Esophagus mucosa (tissue), 1 donor: ENCODE measurements around the gene OR1I1. TPM values are rescaled to one million over a fixed set of nuclear protein-coding genes. Genes with fewer than 3 reads are reported as not detected.

Experiments
- ATAC-seq: fragments of 200-7000 bp; cut with Tn5 transposase; one replicate; pipeline ENCODE4 v1.9.1; 2020
- total RNA-seq: library from RNA; stranded (reverse); gene quantifications from one replicate; pipeline ENCODE4 v1.2.4, GENCODE V29; 2023
- donor health status: DM: yes; HTN: yes; CAD: no.

The OR1I1 gene
- total RNA-seq, 1 donor from 2014 or later = not detected

DNA sequence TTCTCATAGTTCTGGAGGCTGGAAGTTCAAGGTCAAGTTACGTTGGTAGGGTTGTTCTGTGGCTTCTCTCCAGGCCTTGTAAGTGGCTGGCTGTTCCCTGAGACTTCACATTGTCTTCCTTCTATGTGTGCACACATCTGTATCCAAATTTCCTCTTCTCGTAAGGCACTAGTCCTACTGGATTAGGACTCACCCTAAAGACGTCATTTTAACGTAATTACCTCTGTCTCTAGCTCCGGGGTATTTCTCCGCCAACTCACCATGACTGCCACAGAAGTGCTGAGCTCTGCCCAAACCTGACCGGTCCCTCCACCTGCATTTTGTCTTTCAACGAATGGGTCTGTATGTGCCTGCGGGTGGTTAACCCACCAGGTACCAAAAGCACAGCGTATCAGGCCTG, 16.4 kb downstream of the OR1I1 start:
- ATAC-seq = peak; percentile 93

DNA sequence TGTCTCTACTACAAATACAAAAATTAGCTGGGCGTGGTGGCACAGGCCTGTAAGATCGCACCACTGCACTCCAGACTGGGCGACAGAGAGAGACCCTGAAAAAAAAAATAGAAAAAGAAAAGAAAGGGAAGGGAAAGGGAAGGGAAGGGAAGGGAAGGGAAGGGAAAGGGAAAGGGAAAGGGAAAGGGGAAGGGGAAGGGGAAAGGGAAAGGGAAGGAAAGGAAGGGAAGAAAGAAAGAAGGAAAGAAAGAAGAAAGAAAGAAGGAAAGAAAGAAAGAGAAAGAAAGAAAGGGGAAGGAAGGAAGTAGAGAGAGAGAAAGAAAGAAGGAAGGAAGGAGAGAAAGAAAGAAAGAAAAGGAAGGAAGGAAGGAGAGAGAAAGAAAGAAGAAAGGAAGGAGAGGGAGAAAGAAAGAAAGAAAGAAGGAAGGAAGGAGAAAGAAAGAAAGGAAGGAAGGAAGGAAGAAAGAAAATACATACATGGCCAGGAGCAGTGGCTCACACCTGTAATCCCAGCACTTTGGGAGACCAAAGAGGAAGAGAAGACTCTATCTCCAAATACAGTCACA, 17.1 kb downstream of the OR1I1 start:
- ATAC-seq = no peak

- peak; percentile 28 for ATAC-seq
These were observed 19.6 kb downstream of the OR1I1 start for GRCh38 chr19:15101479-15102082.

DNA sequence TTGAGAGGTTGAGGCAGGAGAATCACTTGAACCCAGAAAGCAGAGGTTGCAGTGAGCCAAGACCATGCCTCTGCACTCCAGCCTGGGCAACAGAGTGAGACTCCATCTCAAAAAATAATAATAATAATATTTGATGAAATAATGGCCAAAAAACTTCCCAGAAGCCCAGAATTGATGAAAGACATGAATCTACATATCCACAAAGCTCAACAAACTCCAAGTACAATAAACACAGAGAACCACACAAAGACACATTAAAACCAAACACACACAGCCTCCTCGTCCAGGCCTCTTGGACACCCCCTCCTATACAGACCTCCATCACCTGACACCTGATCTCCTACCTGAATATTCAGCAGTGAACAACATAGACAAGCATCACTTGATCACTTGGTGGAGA, 22.0 kb downstream of the OR1I1 start:
- no peak for ATAC-seq

GRCh38 chr19:15104411-15104810, 22.4 kb downstream of the OR1I1 start:
- no peak for ATAC-seq

DNA sequence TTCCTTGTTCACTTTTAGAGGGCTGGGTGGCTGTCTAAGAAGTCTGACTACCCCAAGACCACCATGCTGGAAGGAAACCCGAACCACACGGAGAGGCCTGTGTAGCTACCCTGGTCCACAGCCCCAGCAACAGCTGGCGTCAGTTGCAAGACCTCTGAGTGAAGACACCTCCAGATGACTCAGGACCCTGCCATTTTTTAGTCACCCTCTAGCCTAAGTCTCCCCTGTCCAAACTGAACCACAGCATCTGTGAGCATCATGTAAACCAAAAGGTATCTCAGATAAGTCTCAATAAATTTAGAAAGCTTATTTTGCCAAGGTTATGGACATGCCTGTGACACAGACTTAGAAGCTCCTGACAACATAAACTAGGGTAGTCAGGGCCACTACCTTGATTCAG, 23.0 kb downstream of the OR1I1 start:
- no peak for ATAC-seq

DNA sequence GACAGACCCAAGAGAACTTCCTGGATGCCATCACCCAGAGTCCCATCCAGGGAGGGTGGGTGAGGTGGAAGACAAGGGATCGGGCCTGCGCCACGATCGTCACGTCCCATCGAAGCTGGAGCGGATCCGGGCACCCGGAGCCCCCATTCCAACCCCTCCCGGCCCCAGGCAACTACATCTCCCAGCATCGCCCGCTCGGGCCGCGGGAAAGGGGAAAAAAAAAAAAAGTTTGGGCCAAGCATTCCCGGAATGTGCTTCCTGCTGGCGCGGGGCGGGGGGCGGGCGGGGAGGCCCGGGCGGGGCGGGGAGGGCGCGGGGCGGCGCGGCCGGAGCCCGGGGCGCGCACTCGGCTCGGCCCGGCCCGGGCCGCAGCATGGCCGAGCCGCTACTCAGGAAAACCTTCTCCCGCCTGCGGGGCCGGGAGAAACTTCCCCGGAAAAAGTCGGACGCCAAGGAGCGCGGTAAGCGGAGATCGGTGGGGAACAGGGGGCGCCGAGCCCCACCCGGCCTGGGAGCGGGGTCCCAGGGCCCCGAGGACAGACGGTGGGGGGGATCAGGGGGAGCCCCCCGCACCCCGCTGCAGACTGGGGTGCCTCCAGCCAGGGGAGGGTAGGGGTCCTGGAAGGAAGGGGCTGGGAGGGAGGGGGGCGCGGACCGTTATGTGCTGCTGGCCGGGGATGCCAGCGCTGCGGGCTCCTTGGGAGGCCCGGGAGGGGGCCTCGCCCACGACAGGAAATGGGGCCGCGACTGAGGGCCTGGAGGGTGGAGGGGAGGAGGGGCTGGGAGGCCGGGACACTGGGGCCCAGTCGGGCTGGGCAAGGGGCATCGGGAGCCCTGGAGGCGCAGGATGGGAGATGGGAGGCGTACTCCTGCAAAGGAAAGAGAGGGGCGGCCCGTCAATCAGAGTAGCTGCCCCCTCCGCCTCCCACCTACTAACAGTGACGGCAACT, 25.3 kb downstream of the OR1I1 start, which contains the start of gene SYDE1:
TSS of gene SYDE1 (plus strand) at position 341 of the 950 bp plus-strand sequence. CDS start at position 374, 33 bp downstream.
- no peak for ATAC-seq

DNA sequence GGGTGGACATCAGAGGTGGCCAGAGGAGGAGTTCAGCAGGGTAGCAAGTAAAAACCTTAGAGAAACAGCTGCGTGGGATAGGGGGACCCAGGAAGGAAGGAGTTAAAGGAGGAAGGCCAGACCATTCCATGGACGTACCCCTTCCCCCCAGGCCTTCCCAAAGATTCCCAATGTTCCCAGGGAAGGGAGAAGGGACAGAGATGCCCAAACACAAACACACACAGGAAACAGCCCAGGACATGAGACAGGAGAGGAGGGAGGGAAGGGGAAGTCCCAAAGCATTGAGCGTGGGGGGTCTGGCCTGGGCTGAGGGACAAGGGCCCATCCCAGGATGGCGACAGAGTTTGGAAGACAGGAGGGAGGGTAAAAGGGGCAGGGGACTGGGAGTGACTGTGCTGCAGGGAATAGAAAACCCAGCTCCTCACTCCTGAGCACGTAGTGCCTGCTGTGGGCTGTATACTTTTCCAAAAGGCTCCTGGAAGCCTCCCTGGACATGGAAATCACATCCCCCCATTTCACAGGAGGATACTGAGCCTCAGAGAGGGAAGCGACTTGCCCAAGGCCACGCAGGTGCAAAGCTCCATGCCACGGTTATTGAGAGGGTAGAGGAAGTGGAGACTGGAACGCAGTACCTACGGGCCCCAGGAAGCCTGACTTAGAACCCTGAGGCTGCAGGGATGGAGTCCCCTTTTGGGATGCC, 26.3 kb downstream of the OR1I1 start:
- ATAC-seq = no peak

DNA sequence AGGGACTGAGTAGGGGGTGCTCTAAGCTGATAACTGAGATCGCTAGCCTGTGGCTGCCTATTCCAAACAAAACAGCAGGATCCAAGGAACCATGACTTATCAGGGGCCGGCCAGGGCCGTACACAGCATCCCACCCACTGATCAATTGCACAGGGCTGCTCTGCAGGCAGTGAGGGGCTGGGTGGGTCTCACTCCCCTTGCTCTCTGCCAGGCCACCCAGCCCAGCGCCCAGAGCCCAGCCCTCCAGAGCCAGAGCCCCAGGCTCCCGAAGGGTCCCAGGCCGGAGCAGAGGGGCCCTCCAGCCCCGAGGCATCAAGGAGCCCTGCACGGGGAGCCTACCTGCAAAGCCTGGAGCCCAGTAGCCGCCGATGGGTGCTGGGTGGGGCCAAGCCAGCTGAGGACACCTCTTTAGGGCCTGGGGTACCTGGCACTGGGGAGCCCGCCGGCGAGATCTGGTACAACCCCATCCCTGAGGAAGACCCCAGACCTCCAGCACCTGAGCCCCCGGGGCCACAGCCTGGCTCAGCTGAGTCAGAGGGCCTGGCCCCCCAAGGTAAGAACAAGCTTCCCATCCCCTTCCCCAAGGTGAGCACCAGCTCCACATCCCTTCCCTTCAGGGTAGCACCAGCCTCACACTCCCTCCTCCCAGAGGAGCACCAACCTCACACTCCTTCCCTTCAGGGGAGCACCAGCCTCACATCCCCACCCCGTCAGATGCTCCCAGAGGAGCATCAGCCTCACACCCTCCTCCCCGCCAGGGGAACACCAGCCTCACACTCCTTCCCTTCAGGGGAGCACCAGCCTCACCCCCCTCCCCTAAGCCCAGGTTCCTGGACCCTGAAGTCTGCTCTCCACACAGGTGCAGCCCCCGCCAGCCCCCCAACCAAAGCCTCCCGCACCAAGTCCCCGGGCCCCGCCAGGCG, 27.1 kb downstream of the OR1I1 start:
- ATAC-seq = no peak

GRCh38 chr19:15109768-15110417, 27.9 kb downstream of the OR1I1 start:
- ATAC-seq = no peak

DNA sequence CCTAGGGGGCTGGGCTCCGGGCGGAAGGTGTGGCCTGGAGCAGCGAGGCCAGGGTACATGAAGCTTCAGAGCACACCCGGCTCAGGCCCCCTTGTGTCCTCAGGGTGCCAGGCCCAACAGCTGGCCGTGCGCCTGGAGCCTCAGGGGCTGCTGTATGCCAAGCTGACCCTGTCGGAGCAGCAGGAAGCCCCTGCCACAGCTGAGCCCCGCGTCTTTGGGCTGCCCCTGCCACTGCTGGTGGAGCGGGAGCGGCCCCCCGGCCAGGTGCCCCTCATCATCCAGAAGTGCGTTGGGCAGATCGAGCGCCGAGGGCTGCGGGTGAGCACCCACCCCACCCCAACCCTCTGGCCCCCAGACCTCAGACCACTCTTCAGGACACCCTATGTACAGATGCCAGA, 28.4 kb downstream of the OR1I1 start:
- no peak for ATAC-seq

- no peak for ATAC-seq
These were observed 29.7 kb downstream of the OR1I1 start for GRCh38 chr19:15111758-15112157.

GRCh38 chr19:15112385-15112784, 30.4 kb downstream of the OR1I1 start:
- peak; percentile 64 for ATAC-seq

GRCh38 chr19:15113245-15114152, 31.5 kb downstream of the OR1I1 start:
- no peak for ATAC-seq

GRCh38 chr19:15114153-15114540, 32.1 kb downstream of the OR1I1 start:
- ATAC-seq = no peak

GRCh38 chr19:15115080-15115479, 33.1 kb downstream of the OR1I1 start:
- no peak for ATAC-seq

DNA sequence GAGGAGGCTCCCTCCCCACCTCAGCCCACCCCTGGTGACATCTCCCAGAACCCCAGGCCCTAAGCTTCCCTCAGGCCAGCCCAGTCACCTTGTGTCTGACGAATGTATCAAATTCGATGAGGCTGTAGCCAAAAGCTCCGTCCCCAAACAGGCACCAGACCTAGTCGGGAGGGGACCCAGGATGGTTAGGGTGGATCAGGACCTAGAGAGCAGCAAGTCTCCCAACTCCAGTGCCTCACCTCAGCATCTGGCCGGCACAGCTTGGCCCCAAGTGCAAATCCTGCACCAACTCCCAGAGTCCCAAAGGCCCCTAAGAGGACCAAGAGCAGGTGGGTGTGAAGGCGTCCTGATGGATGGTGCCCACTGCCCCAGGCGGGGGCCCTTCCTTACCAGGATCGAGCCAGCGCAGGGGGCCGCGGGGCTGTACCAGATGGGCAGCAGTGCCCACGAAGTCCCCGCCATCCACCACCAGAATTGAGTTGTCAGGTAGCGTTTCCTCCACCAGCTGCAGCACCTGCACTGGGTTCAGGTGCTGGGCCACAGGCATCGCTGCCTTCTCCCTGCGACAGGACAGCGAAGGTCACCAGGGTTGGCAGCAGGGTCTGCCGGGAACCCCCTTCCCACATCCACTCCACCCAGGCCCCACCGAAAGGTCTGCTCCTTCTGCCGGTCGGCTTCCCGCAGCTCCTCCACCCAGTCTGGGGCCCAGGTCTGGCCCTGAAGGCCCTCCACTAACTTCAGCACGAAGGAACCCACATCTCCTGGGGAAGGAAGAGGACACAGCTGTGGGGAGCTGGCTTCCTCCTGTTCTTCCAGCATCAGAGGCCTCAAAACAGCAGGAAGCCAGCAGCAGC, 34.0 kb downstream of the OR1I1 start:
- ATAC-seq = no peak

DNA sequence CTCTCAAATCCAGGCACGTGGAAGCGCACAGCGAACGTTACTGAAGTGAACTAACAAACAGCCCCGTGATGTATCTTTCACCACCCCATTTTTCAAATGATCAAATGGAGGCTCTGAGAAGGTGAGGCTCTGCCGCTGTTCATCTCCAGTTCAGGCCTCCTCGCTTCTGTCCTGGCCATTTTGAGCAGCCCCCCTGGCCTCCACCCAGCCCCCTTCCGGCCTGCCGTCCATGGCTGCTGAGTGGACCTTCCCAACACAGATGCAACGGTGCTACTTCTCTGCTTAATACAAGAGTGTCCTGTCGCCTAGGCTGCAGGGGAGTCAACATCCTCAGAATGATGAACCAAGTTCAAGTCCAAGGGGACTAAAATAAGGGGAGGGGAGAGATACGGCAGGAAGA, 34.8 kb downstream of the OR1I1 start:
- no peak for ATAC-seq

DNA sequence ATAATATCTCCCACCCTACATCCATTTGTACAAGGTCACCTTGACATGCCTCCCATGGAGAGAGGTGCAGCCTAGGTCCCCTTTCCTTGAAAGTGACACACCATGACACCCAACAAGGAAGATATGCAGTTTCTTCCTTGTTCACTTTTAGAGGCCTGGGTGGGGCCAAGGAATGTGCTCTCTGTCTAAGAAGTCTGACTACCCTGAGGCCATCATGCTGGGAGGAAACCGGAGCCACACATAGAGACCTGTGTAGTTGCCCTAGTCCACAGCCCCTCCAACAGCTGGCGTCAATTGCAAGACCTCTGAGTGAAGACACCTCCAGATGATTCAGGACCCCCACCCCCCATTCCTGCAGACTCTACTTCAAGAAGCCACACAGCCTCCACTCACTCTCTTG, 36.2 kb downstream of the OR1I1 start:
- ATAC-seq = peak; percentile 73
